ENCODE results near the gene BICD2.

Gene BICD2

GRCh38 chr9:92727716-92728700 lies 36.6 kb downstream of the BICD2 start:
- no peak for DNase-seq (ENCODE audit: low read depth, low spot score)

- DNase-seq (ENCODE audit: low read depth, low spot score), result no peak
Measured at GRCh38 chr9:92726971-92727715, 37.5 kb downstream of the BICD2 start.

- no peak for DNase-seq (ENCODE audit: low read depth, low spot score)
Measured at GRCh38 chr9:92726348-92726747, 38.3 kb downstream of the BICD2 start.

GRCh38 chr9:92725766-92726165 lies 38.9 kb downstream of the BICD2 start:
- no peak for DNase-seq (ENCODE audit: low read depth, low spot score)

GRCh38 chr9:92725266-92725545 lies 39.4 kb downstream of the BICD2 start:
- DNase-seq (ENCODE audit: low read depth, low spot score), result no peak

- no peak for DNase-seq (ENCODE audit: low read depth, low spot score)
Measured at GRCh38 chr9:92724528-92725265, 39.9 kb downstream of the BICD2 start.

GRCh38 chr9:92723801-92724323 lies 40.8 kb downstream of the BICD2 start:
- DNase-seq (ENCODE audit: low read depth, low spot score), result no peak

GRCh38 chr9:92723299-92723625 lies 41.4 kb downstream of the BICD2 start:
- DNase-seq (ENCODE audit: low read depth, low spot score), result peak; percentile 87

- no peak for DNase-seq (ENCODE audit: low read depth, low spot score)
Measured at GRCh38 chr9:92722386-92723298, 42.0 kb downstream of the BICD2 start.

- no peak for DNase-seq (ENCODE audit: low read depth, low spot score)
Measured at GRCh38 chr9:92721548-92721947, 43.1 kb downstream of the BICD2 start.

- no peak for DNase-seq (ENCODE audit: low read depth, low spot score)
Measured at GRCh38 chr9:92720807-92721535, 43.7 kb downstream of the BICD2 start.

GRCh38 chr9:92720209-92720765 lies 44.3 kb downstream of the BICD2 start:
- DNase-seq (ENCODE audit: low read depth, low spot score), result no peak

- no peak for DNase-seq (ENCODE audit: low read depth, low spot score)
Measured at GRCh38 chr9:92719028-92719647, 45.5 kb downstream of the BICD2 start.

- no peak for DNase-seq (ENCODE audit: low read depth, low spot score)
Measured at GRCh38 chr9:92718086-92719001, 46.3 kb downstream of the BICD2 start.

GRCh38 chr9:92717201-92718085 lies 47.2 kb downstream of the BICD2 start:
- DNase-seq (ENCODE audit: low read depth, low spot score), result no peak

- peak; percentile 70 for DNase-seq (ENCODE audit: low read depth, low spot score)
Measured at GRCh38 chr9:92716557-92716956, 48.1 kb downstream of the BICD2 start.

- peak; percentile 51 for DNase-seq (ENCODE audit: low read depth, low spot score)
Measured at GRCh38 chr9:92715488-92716231, 49.0 kb downstream of the BICD2 start.
